HG03175 (cell line): ENCODE data around the gene TPCN2.

Source experiments
- ATAC-seq: cut with Tn5 transposase; IDR thresholded peaks from one replicate; pipeline ENCODE4 v1.9.1; 2021; ENCODE audit warnings: mild to moderate bottlenecking, moderate library complexity; ENCODE audit not compliant: unreplicated experiment

Gene TPCN2

DNA sequence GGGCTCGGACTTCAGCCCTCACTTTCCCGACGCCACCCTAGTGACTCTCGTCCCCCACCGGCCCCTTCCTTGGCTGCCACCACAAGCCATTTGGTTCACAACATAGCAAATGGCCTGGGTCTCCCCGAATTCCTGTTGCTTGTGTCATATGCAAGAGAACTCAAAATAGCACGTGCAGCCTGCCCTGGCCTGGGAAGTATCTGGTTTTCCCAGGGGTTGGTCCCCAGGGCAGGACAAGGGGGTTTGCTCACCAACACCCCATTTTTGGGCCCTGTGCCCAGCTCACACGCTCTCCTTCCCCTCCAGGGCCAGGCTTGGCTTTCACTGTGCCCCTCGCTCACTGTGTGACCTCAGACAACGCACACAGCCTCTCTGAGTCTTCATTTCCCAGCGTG, 12.8 kb upstream of the TPCN2 start:
- ATAC-seq: no peak

DNA sequence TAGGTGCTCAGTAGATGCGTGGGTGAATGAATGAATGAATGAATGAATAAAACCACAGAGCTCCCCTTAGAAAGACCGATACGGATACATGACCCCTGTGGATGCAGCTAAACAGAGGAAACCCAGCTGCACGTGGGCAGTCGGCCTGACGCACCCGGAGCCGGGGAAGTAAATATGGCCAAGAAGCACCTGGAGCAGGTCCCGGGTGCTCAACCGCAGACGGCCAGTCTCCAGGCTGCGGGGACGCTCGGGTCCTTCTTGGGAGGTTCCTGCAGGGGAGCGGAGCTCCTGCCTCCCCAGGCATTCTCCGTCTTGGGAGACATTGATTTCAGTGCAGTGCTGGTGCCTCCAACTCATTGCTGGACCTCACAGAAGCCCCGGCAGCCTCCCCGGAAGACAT, 11.7 kb upstream of the TPCN2 start:
- ATAC-seq: no peak

DNA sequence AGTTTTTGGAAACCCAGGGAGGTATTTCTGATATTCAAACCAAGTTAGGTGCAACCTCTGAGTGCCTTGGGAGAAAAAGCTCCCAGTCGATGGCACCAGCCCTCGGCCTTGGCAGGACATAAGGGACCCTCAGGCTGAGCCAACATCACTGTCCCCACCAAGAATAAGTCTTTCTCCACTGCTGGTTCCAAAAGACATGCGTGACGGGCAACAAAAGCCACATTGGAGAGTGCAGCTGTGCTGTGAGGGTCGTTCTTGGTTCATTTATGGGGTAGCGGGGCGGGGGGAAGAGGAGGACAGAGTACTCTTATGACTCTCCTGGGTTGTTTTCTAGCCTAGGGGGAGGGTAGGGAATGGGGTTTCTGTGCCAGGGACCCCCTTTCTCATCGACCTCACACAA, 11.2 kb upstream of the TPCN2 start:
- ATAC-seq: no peak

DNA sequence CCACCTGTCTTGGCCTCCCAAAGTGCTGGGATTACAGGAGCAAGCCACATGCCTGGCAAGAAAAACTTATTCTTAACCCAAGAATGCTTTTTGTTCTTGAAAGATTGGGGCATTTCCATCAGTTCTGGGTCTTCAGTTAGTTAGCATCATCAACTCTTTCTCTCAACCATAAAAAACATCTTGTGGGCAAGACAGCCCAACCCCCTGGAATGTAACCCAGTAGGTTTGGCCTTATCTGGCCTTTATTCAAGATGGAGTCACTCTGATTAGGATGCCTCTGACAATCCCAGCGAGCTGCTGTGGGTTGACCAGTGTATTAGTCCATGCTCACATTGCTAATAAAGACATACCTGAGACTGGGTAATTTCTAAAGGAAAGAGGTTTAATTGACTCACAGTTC, 9.2 kb upstream of the TPCN2 start:
- ATAC-seq: no peak

DNA sequence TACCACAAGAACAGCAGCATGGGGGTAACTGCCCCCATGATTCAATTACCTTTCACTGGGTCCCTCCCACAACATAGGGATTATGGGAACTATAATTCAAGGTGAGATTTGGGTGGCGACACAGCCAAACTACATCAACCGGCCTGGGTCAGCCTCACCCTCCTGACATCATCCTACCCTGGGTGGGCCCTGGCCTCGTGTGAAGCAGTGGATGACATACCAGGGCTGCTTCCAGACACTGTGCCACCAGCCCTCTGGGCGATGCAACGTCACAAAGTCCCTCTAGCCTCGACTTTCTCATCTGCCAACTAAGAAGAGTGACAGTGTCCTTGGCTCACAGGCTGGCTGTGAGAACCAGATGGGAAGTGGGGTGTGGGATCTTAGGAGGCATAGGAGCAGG, 8.7 kb upstream of the TPCN2 start:
- no peak for ATAC-seq

DNA sequence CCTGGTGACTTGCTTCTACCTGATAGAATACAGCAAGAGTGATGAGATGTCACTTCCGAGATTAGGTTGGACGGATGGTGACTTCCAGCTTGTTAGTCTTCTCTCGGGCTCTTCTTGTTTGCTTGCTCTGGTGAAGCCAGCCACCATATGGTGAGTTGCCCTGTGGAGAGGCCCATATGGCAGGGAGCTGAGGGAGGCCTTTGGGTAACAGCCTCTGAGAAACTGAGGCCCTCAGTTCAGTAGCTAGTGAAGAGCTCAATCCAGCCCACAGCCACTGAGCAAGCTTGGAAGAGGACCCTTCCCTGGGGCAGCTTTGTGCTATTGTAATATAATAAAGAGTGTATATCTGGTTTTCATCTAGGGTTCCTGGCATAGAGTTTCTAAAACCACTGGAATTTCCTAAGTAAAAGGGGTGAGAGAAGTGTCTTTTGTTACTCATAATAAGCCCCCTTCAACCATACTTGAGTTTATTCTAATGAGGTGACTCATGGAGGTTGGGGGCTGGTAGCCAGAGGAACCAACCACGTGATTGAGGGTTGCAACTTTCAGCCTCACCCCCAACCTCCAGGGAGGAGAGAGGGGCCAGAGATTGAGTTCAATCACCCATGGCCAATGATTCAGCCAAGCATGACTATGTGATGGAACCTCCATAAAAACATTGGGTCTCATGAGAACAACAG, 8.0 kb upstream of the TPCN2 start:
- no peak for ATAC-seq

DNA sequence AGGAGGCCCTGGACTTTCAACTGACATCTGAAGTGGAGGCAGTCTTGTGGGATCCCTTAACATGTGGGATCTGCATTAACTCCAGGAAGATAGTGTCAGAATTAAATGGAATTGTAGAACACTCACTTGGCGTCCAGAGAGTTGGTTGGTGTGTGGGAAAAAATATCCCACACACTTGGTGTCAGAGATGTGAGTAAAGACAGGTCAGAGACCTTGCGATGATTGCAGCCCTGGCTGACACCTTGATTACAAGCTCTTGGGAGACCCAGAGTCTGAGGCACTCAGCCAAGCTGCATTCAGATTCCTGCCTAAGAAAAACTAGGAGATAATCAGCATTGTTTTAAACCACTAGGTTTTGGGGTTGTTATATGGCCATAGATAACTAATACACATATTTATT, 7.2 kb upstream of the TPCN2 start:
- ATAC-seq: no peak

DNA sequence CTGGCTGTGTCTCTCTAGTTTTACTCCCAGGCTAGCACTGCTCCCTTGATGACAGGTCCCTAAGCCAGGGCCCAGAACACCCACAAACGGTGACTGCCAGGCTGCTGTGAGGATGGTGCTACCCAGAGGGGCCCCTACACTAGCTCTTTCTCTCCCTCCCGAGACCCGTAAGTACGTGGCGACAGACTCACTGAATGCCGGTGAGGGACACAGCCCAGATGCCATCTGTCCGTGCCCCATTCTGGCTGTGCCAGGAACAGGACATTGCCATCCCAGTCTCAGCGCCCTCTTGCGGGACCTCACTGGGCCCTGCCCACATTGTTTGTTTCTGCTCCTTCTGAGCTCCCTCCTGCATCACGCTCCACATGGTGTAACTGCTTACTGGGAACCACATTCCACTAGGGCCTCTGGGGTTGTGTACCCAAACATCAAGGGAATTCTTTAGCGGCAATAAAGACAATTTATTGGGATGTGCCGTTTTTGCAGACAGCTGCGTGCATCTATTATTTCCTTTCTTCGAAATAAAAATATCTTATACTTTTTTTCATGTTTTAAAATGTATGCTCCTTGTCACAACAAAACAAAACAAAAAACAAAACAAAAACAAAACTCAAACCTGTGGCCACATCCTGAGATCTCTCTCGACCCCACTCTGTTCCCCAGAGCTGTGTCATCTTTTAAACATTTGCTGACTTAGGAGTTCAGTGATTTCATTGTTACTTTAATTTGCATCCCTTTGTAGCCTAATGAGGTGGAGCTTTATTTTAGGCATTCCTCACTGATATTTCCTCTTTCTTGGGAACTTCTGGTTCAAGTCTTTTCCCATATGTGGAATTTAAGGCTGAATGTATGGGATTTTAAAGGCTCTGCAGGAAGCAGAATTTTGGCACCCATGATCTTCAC, 4.4 kb upstream of the TPCN2 start:
- no peak for ATAC-seq

DNA sequence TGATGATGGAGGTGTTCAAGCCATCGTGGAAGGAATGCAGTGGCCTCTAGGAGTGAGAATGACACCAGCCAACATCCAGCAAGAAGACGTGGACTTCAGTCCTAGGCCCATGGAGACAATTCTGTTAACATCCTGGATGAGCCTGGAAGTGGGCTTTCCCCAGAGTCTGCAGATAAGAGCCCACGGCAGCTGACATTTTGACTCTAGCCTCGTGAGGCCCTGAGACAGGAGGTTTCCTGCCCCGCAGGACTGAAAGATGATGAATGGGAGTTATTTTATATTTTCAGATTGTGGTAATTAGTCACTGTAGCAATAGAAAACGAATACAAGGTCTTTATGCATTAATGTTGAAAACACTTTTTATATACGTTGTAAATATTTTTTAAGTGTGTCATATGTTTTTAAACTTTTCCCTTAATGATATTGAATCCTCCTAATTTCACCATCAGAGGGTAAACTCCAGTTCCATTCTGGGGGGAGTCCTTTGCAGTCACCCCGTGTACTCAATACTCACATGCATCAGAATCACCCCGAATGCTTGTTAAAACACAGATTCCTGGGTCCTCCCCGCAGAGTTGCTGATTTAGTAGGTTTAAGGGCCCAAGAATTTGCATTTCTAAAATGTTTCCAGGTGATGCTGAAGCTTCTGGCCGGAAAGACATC, 570 bp upstream of the TPCN2 start:
- ATAC-seq: no peak

DNA sequence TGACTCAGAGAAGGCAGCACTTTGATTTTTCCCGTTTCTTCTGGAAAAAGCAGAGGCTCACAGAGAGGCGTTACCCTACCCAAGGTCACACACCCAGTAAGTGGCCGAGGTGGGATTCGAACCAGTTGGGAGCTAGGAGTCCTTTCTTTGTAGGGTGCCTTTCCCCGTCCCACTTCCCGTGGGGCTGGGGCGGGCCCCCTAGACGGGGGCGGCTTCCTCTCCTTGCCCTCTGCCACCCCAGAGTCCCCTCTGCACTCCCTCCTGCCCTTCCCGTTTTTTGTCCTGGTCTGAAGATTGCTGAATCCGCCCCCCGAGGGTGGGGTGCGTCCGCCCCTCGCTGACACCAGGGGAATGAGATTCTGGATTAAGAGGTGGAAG, 747 bp downstream of the TPCN2 start:
- no peak for ATAC-seq

DNA sequence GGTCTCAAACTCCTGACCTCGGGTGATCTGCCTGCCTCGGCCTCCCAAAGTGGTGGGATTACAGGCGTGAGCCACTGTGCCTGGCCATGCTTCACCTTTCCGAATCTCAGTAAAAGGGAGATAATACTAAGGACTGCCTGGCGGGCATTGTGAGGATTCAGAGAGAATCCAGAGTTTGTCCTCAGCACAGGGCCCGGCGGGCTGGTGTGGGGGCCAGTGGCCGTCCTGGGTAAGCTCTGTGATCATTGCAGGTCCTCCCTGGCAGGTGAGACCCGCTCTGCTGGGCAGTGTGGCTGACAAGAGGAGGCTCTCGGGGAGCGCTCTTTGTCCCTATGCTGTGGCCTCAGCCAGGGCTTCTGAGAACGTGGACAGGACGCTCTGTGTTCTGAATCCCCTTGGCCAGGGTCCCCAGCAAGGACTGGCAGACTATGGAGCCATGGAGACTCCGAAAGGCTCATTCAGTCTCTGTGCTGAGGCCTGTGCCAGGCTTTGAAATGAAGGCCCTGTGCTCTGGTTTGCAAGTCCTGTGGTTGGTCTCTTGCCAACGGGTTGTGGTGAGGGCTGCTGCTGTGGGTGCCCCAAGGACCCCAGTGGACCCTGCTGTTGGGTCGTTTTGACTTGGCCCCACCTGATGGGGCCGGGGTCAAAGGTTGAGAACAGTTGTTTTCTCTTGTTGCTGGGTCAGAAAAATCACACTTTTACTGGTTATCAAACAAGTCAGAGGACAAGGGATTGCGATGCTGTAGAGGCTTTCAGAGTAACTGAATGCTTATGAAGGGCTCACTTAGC, 2.1 kb downstream of the TPCN2 start:
- no peak for ATAC-seq

DNA sequence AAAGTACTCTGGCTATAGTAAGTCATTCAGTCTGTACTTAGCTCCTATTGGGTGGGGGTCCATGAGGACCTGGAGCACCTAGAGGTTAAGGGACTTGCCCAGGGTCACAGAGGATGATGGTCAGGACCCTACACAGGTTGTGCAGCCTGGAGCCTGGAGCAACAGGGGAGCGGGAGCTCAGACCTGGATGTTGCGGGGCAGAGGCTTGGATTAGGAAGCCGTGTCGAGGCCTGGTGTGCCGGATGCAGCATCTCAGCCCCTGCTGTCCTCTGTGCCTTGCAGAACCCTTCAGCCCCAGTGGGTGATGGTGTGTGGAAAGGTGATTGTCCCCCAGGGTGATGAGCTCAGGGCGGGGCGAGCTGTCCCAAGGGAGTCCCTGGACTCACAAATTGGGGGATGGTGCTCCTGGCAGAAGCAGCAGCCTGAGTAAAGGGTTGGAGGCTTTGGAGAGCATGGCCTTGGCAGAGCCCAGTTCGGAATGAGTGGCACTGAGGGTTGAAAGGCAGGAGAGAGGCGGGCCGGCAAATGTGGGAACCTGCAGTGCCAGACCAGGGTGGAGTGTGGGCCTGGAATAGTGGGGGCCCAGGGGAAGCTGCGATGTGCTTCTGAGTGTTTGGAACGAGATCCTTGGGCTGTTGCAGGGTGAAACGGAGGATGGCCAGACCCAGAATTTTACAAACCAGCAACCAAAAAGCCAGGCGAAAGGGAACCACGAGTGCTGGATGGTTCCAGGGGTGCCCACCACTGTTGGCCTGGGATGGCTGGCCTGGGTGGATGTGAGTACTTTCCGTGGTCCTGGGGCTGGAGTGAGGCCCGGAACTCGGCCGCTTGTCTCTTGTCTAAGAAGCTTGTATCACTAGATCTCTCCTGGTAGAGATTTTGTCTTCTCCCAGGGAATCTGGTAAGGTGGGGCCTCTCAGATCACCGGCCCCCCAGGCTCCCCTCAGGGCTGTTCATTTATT, 2.9 kb downstream of the TPCN2 start:
- ATAC-seq: no peak

DNA sequence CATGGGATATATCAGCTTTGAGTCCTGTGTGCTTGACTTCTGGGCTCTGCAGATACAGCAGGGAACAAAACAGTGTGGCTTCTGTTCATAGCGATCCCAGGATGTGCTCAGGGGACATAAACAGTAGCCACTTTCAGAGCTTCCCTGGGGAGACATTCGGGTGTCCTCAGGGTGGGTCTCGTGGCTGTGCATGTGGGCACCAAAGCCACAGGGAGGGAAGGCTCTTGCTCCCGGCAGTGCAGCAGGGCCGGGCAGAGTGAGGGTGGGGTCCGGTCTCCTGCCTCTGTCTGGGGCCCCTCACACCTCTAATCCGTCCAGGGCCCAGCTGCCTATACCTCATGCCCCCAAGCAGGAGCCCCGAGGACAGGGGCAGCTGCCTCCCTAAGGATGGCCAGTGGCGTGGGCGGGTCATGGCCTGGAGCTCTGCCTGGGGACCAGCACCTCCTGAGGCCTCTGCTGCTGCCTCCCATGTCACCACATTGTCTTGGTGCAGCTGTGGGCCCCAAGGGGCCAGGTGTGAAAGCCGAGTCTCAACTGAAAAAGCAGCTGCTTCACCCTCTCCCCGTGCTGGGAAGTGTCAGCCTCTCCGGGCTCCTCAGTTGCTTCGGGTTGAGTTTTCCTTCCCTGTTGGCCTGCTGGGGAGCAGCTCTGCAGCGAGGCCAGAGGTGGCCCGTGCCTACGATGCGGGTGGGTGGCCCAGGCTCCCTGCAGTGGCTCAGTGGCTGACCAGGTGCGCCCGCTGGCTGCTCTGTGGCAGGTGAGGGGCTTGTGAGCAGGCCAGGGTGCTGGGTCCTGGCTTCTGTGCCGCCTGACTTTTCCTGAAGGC, 3.8 kb downstream of the TPCN2 start:
- ATAC-seq: no peak

DNA sequence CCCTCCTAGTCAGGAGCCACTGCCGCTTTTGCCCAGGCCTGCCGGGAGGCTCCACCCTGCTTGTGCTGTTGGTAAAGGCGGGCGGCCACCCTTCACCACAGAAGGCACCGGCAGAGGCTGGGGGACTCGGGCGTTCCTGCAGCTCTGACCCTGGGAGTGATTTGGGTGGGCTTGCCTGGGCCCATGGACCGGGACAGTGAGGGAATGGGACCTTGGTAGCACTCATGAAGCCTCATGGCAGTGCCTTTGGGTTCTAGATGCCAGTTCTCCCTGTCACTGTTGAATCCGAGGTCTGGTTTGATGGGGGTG, 4.4 kb downstream of the TPCN2 start:
- no peak for ATAC-seq

DNA sequence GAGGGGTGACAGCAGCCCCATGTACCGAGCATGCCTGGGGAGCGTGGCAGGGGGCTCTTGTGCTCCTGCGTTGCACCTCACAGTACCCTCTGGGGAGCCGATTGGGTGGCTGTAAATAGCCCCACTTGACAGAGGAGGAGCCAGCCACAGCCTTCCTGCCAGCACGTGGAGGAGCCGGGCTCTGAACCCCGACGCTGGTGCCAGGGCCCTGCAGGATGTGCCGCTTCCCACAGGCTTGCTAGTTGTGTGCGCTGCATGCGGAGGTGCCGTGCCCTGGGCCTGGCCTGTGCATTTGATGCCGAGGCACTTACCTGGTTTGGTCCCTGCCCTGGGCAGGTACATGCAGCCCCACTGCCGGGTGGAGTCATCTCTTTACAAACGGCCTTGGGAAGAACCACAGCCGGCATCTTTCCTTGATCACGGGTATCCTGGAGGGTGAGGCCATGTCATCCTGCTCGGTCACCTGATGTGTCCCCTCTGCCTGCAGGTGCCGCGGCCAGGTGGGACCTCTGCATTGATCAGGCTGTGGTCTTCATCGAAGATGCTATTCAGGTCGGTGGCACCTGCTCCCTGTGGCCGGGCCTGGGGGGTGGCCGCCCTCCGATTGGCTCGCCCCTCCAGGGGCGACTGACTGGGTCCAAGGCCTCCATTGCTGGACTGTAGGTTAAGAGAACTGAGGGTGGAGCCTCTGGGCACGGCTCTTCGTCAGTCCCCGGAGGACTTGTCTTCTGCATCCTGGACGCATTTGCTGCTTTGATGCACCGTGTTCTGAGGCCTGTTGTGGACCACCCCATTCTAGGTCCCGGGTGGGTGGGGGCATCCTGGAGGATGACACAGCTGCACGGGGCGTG, 5.0 kb downstream of the TPCN2 start:
- ATAC-seq: no peak

DNA sequence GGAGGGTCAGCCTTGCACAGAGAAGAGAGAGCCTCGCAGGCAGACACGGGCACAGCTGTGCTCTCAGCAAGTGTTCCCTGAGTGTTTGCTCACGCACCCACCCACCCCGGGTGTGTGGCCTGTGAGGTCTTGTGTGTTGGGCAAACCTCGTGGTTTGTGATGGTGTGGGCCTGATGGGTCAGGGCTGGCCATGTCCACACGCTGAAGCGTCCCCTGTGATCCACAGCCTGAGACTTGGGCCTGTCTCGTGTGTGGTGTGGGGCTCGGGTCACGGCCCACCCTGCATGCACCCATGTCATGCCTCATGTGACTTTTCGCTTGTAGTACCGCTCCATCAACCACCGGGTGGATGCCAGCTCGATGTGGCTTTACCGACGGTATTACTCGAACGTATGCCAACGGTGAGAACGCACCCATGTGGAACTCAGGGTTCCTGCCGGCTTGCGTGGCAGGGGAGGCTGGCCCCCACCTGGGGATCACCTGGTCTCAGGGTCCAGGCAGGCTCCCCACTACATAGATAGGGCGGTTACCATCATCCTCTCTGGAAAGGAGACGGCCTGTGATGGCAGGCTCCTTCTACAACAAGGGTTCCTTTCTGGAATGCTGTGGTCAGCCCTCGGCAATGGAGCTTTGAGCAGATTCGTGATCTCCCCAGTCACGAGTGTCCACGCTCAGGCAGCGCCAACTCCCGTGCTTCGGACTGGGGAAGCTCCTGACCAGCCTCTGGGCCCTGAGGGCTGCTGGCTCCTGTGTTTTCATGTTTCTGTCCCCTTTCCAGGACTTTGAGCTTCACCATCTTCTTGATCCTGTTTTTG, 5.9 kb downstream of the TPCN2 start:
- ATAC-seq: no peak

DNA sequence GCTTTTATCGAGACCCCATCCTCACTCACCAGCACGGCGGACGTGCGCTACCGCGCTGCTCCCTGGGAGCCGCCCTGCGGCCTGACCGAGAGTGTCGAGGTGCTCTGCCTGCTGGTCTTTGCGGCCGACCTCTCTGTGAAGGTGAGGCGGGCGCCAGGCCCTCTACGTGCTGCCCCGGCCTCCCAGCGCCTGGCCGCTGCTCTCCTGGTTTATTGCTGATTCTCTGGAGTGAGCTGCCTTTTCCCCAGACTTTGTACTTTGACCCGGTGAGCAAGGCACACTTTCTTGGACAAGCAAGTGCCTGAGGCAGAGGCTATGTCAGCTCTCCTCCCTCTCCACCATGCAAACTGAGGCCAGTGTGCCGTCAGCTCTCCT, 6.5 kb downstream of the TPCN2 start:
- no peak for ATAC-seq
